ENCODE data around the gene CRADD. TPM values are rescaled to one million over a fixed set of nuclear protein-coding genes. Genes with fewer than 3 reads are reported as not detected.

The CRADD gene
- total RNA-seq, 1 experiment from 2014 or later: 7.6 TPM

GRCh38 chr12:93825501-93825888 lies 148.3 kb downstream of the CRADD start:
- H3K27ac ChIP-seq (ENCODE audit: insufficient read length, low read depth, low read length): no peak overlapping the region
- WGBS (ENCODE audit: extremely low coverage, insufficient read length, low lambda C conversion rate): no CpG with 5 or more reads among the region's 3 CpGs

More at GRCh38 chr12:93825501-93825888, 148.3 kb downstream of the CRADD start:
- Histone ChIP-seq H3K79me2 (ENCODE audit: insufficient read depth, low read length) (no peaks in the 10 kb centered on the region), H3K23me2 (ENCODE audit: insufficient read length, low read depth, low read length, poor library complexity, severe bottlenecking) (no peaks in the 10 kb centered on the region), H4K91ac (ENCODE audit: insufficient read length, low read depth, low read length) (no peak overlapping the region), H2BK120ac (ENCODE audit: low read depth, low read length, poor library complexity, severe bottlenecking) (no peak overlapping the region), H3K56ac (ENCODE audit: insufficient read length, low read depth, low read length) (no peak overlapping the region), H3K9me3 (ENCODE audit: control insufficient read depth, low read depth, low read length) (no peaks in the 10 kb centered on the region), H2BK12ac (ENCODE audit: insufficient read length, low read depth, low read length) (no peak overlapping the region), H2BK15ac (ENCODE audit: low read depth, low read length) (no peak overlapping the region), H3T11ph (ENCODE audit: low read length) (no peak overlapping the region), H3K79me1 (ENCODE audit: insufficient read depth, low read depth, low read length, poor library complexity, severe bottlenecking) (no peaks in the 10 kb centered on the region), H4K5ac (ENCODE audit: insufficient read length, low read depth, low read length) (no peak overlapping the region), H2BK20ac (ENCODE audit: low read depth, low read length, poor library complexity, severe bottlenecking) (no peak overlapping the region), H3K14ac (ENCODE audit: insufficient read depth, low read length) (no peak overlapping the region), H3K23ac (ENCODE audit: insufficient read length, low read depth, low read length) (no peak overlapping the region), H2AK5ac (ENCODE audit: insufficient read length, low read length) (no peak overlapping the region), H3K4ac (ENCODE audit: low read depth, low read length) (no peak overlapping the region), H3K4me2 (ENCODE audit: insufficient read depth, insufficient read length, low read length) (no peak overlapping the region), H3K4me1 (ENCODE audit: insufficient read depth, low read length) (peaks cover 4% of the 10 kb centered on the region; the same call in 1 of the 2 replicates), H4K8ac (replicated peaks; ENCODE audit: insufficient read length, low read depth, low read length) (no peak overlapping the region), H3K27me3 (ENCODE audit: insufficient read depth, low read length) (0 out of 2 replicates have a peak, but pooled peaks cover 4% of the 10 kb centered on the region), H2AFZ (ENCODE audit: low read length) (no peak overlapping the region), H3K18ac (ENCODE audit: insufficient read length, low read depth, low read length) (no peak overlapping the region), H4K20me1 (ENCODE audit: control insufficient read depth, insufficient read depth, insufficient read length) (no peaks in the 10 kb centered on the region), H3K9ac (ENCODE audit: extremely low read depth, insufficient read length, low read length) (no peak overlapping the region), H2BK5ac (ENCODE audit: insufficient read length, low read length) (no peak overlapping the region)
- Mint-ChIP-seq H3K9me3 (no peaks in the 10 kb centered on the region), H3K36me3 (ENCODE audit: insufficient read depth in 1 of 3, low read depth in 3 of 3) (peaks cover 0 to 1% (median 0%) of the 10 kb centered on the region in 3 experiments; a peak in 2 of 7 replicates), H3K4me1 (peaks cover 5 to 6% of the 10 kb centered on the region in 2 experiments), H3K27me3 (ENCODE audit: low read depth) (no peaks in the 10 kb centered on the region; the same call in 1 of the 2 replicates), H3K4me3 (no peak overlapping the region), H3K27ac (peak overlapping the region in 1 of 3 experiments; percentile 28; a peak in 1 of 7 replicates)
- no peak for DNase-seq
- TF ChIP-seq CTCF (conservative IDR thresholded peaks at IDR 0.05): peak; percentile 33; the same call in 1 of the 3 replicates

Measured in H9 (cell line).